Measurements from ENCODE around the gene ITSN1. TPM values are rescaled to one million over a fixed set of nuclear protein-coding genes. Genes with fewer than 3 reads are reported as not detected.
A peak's percentile ranks its signal among the peaks of the same experiment; 100 is the strongest.

Gene ITSN1
- total and polyA plus RNA-seq, 5 donors, result 32.8 to 83.6 (median 64.4) TPM

DNA sequence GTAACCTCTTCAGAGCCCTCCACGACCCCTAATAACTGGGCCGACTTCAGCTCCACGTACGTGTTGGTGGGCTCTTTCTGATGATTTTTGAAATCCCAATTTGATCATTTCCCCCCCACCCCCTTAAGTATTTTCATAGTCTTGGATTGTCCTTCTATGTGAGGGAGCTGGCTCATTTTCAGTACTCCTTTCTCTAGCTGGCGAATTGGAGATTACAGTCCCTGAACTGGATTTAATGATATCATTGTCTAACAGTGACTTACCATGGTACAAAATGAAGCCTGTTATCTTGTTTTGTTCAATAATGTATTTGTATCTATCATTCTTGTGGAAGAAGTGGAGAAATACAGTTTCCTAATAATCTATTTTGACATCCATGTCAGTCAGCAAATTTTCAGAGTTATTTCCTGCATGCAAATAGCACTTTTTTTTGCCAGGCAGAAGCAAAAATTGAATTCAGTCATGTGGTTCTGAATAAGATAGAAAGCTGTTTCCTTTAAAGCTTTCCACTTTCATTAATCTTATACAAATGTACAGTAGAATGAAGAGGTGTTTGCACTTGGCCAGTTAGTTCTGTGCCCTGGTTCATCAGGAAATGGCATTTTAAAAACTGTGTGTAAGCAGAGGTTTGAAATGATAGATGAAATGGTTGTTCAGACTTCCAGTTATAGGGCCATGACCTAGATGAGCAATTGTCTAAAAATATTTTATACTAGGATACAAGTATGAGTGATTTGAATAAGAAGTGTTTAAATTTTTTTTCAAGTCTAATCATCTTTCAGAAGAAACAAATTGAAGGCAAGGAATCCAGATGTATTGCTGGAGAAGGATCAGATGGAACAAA, 169.1 kb downstream of the ITSN1 start:
- H3K27ac ChIP-seq (ENCODE audit: low read length), result peak overlapping the region; percentile 40
- no peak overlapping the region for H3K4me3 ChIP-seq (ENCODE audit: low read length)
- intact Hi-C loops (cut with DNase I), result no loop called here
- WGBS, result 36% methylated on average over 5 of the region's 5 CpGs
- no peaks in the 10 kb centered on the region for H3K27me3 ChIP-seq (ENCODE audit: control insufficient read depth, insufficient read depth)
- DNase-seq, result no peak
- peak; percentile 40 to 55 for ATAC-seq
- H3K9me3 ChIP-seq (ENCODE audit: control insufficient read depth, low read length), result no peaks in the 10 kb centered on the region
- H3K4me1 ChIP-seq (ENCODE audit: control insufficient read depth, insufficient read depth, low read length), result peaks cover 7% of the 10 kb centered on the region

DNA sequence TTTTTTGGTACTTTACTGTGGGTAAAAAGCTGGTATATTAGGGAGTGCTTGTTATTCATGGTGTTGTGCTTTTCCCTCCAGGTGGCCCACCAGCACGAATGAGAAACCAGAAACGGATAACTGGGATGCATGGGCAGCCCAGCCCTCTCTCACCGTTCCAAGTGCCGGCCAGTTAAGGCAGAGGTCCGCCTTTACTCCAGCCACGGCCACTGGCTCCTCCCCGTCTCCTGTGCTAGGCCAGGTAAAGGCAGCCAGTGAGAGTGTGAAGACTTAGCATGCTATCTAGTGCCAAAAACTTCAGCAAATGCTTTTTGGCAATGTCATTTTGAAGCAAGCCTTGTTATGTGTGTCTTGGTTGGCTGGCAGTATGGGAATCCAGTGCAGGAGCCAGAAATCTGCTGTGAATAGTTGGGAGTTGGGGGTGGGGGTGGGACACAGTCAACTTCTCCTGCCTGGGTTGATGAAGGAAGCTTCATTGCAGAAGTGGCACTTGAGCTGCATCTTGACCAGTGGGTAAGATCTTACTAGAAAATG, 171.6 kb downstream of the ITSN1 start:
- Histone ChIP-seq H3K27ac (ENCODE audit: low read length) (no peak overlapping the region), H3K9me3 (ENCODE audit: control insufficient read depth, low read length) (no peaks in the 10 kb centered on the region), H3K27me3 (ENCODE audit: control insufficient read depth, insufficient read depth) (no peaks in the 10 kb centered on the region), H3K4me1 (ENCODE audit: control insufficient read depth, insufficient read depth, low read length) (peaks cover 8% of the 10 kb centered on the region), H3K4me3 (ENCODE audit: low read length) (no peak overlapping the region)
- DNase-seq (no peak), ATAC-seq (no peak)
- intact Hi-C loops (cut with DNase I), result no loop called here
- WGBS, result 97% methylated on average over 7 of the region's 7 CpGs

DNA sequence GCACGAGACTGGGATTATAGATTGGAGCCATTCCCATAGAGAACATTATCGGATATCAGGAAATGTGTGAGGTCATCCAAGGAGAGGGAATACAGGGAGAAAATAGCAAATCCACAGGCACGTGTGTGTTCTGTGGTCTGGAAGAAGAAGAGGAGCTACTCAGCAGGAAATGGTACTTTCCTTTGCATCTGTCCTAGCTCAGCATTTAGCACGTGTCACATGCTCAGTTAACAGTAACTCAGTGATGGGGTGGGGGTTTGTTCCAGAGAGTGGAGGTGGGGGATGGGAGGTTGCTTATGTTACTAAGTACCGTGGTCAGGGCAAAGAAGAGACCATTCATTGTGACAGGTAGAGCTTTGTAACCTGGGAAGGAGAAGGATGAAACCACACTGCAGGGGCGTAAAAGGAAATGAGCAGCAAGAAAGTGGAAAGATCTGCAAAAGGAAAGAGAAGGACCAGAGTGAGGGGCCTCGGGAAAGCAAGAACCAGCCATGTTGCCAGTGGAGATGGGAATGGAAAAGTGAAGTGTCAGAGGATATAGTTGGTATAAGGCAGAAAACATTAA, 172.9 kb downstream of the ITSN1 start:
- DNase-seq, result no peak
- 63% methylated on average over 7 of the region's 7 CpGs for WGBS
- H3K4me3 ChIP-seq (ENCODE audit: low read length), result no peak overlapping the region
- peaks cover 7% of the 10 kb centered on the region for H3K4me1 ChIP-seq (ENCODE audit: control insufficient read depth, insufficient read depth, low read length)
- no peaks in the 10 kb centered on the region for H3K27me3 ChIP-seq (ENCODE audit: control insufficient read depth, insufficient read depth)
- H3K9me3 ChIP-seq (ENCODE audit: control insufficient read depth, low read length), result no peaks in the 10 kb centered on the region
- H3K27ac ChIP-seq (ENCODE audit: low read length), result no peak overlapping the region
- no peak for ATAC-seq
- intact Hi-C loops (cut with DNase I), result no loop called here

DNA sequence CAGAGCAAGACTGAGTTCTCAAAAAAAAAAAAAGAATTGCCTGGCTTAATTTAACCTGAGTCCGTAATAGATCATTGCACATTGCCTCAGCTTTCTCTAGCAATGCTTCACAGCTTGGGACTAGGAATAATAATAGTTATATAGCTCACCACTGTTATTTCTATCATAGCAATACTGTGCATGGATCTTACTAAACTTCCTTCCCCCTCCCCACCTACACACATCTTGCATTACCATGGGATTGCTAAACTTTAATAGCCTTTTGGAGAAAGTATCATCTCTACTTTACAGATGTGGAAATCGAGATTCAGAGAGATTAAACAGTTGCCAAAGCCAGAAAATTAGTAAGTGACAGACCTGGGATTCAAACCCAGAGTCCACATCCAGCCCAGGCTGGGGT, 173.9 kb downstream of the ITSN1 start:
- DNase-seq (no peak), ATAC-seq (no peak)
- intact Hi-C loops (cut with DNase I), result no loop called here
- 89% methylated on average over 2 of the region's 2 CpGs for WGBS
- no peak overlapping the region for H3K27ac ChIP-seq (ENCODE audit: low read length)
- no peak overlapping the region for H3K4me3 ChIP-seq (ENCODE audit: low read length)
- H3K9me3 ChIP-seq (ENCODE audit: control insufficient read depth, low read length), result no peaks in the 10 kb centered on the region
- no peaks in the 10 kb centered on the region for H3K27me3 ChIP-seq (ENCODE audit: control insufficient read depth, insufficient read depth)
- peaks cover 2% of the 10 kb centered on the region for H3K4me1 ChIP-seq (ENCODE audit: control insufficient read depth, insufficient read depth, low read length)

DNA sequence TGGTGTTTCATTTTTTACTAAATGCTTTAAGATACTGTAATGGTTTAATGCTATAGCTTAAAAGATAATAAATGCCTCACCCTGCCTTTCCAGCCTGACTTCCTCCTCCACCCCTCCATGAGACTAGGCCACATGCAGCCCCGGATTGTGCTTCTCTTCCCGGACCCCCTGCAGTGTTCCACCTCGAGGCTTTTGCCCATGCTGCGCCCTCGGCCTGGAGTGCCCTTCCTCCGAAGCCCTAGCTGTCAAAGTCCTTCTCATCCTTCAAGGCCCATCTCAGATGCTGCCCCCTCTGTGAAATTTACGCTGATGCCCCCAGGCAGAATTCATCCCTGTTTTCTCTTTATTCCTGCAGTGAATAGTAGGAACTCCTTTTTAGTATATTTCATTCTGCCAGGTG, 174.8 kb downstream of the ITSN1 start:
- Histone ChIP-seq H3K9me3 (ENCODE audit: control insufficient read depth, low read length) (no peaks in the 10 kb centered on the region), H3K4me3 (ENCODE audit: low read length) (no peak overlapping the region), H3K4me1 (ENCODE audit: control insufficient read depth, insufficient read depth, low read length) (peaks cover 4% of the 10 kb centered on the region), H3K27me3 (ENCODE audit: control insufficient read depth, insufficient read depth) (no peaks in the 10 kb centered on the region), H3K27ac (ENCODE audit: low read length) (no peak overlapping the region)
- no peak for ATAC-seq
- no peak for DNase-seq
- intact Hi-C loops (cut with DNase I), result no loop called here
- WGBS, result 81% methylated on average over 7 of the region's 7 CpGs

DNA sequence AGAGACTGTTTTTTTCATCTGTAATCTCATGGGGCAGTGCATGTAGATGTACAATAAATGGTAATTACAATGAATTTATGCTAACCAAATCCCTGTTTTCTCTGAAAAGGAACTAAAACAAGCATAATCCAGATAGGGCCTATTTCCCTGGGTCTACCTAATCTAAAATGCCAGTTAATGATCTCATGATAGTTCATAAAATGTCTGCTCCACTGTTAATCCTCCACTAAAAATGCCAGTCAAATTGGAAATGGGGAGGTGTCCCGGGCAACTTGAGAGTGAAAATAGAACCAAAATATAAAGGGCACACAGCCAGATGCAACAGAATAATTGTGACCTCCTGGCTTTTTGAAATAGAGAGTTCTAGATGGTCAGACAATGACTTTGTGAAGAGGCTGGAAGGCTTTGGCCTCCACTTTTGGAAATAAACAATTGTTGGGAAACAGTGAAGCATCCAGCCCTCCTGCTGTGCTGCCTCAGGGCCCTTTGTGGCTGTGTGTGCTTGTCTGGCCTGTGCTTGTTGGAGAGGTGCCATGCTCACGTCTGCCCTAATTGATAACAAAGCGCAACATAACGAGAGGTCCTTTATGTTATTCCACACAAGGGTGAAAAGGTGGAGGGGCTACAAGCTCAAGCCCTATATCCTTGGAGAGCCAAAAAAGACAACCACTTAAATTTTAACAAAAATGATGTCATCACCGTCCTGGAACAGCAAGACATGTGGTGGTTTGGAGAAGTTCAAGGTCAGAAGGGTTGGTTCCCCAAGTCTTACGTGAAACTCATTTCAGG, 175.6 kb downstream of the ITSN1 start:
- DNase-seq (no peak), ATAC-seq (peak in 1 of 2 donors; percentile 25)
- Histone ChIP-seq H3K27ac (ENCODE audit: low read length) (no peak overlapping the region), H3K27me3 (ENCODE audit: control insufficient read depth, insufficient read depth) (no peaks in the 10 kb centered on the region), H3K4me1 (ENCODE audit: control insufficient read depth, insufficient read depth, low read length) (peaks cover 4% of the 10 kb centered on the region), H3K9me3 (ENCODE audit: control insufficient read depth, low read length) (no peaks in the 10 kb centered on the region), H3K4me3 (ENCODE audit: low read length) (no peak overlapping the region)
- WGBS, result 61% methylated on average over 6 of the region's 6 CpGs
- intact Hi-C loops (cut with DNase I), result no loop called here

DNA sequence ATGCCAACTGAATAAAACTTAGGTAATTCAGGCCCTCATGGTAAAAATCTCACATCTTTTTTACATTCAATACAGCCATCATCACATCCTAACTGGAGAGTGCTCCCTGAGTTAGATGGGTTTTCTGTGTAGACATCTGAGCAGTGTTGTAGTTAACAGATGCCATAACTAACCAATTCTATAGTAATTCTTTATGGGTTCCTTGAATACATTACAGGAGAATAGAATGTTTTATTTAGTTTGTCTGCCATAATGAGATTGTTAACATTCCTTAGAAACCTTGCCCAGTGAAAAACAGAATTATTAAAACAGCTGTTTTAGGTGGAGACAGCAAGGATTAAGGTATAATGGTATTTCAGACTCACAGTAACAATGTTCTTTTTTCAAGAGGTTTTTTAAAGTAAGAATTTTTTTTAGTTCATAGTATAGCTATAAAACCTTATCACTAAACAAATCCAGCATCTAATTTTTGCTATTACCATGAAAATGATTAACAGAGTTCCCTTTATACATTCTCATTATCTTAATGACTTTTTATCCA, 178.0 kb downstream of the ITSN1 start:
- DNase-seq, result no peak
- Histone ChIP-seq H3K4me3 (ENCODE audit: low read length) (no peak overlapping the region), H3K9me3 (ENCODE audit: control insufficient read depth, low read length) (no peaks in the 10 kb centered on the region), H3K27ac (ENCODE audit: low read length) (no peak overlapping the region), H3K27me3 (ENCODE audit: control insufficient read depth, insufficient read depth) (no peaks in the 10 kb centered on the region), H3K4me1 (ENCODE audit: control insufficient read depth, insufficient read depth, low read length) (peaks cover 5% of the 10 kb centered on the region)
- intact Hi-C loops (cut with DNase I), result no loop called here
- no peak for ATAC-seq

DNA sequence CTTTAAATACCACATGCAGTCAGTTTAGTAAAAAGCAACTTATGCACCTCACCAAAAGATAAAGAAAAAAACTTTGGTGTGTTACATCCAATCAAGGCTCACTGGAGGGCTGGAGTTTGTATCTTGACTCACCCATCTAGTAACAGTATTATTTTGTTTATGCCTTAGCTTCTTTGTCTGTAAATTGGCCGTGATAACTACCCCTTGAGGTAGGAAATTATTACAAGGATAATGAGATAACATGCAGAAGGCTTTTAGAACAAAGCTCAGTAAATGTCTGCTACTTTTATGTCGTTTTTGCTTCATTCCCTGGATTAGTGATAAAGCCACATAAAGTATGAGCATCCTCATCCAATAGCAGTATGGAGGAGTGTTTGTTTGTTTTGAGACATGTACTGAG, 178.5 kb downstream of the ITSN1 start:
- H3K9me3 ChIP-seq (ENCODE audit: control insufficient read depth, low read length), result no peaks in the 10 kb centered on the region
- no peak overlapping the region for H3K27ac ChIP-seq (ENCODE audit: low read length)
- H3K4me3 ChIP-seq (ENCODE audit: low read length), result no peak overlapping the region
- H3K4me1 ChIP-seq (ENCODE audit: control insufficient read depth, insufficient read depth, low read length), result peaks cover 7% of the 10 kb centered on the region
- DNase-seq (no peak), ATAC-seq (no peak)
- intact Hi-C loops (cut with DNase I), result no loop called here
- H3K27me3 ChIP-seq (ENCODE audit: control insufficient read depth, insufficient read depth), result no peaks in the 10 kb centered on the region
- 37% methylated on average over 2 of the region's 2 CpGs for WGBS

DNA sequence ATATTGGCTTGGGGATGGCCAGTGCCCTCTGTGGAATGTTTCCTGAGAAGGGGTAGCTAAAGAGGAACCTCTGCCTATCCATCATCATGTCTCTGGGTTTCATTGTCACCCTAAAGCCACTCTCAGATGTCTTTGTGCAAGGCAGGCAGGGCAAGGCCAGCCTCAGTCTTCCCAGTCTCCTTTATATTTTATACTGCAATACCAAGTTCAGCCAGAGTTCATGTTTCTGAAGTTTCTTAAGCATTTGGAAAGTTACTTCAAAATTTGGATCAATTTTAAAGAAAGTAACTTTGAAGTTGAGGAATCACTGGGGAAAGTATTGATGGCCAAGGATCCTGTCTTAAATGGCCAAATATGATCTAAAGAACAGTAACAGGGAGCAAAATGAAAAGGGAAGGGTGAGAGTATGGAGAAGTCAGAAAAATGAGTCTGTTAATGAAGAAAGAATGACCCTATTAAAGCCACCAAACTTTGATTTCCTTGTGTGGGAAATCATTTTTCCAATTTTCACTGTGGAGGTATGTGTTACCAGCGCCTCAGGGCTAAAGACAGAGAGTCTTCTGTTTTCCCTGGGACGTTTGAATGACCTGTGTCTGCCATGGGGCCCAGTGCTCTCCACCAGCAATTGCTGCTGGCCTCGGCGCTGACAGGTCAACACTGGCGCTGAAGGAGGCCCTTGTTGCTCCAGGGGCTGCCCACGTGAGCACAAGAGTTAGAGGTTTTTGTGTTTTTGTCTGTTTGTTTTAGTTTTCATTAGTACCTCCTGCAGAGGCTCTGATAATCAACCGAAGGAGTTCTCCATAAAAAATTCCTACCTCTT, 179.4 kb downstream of the ITSN1 start:
- Histone ChIP-seq H3K27me3 (ENCODE audit: control insufficient read depth, insufficient read depth) (no peaks in the 10 kb centered on the region), H3K4me1 (ENCODE audit: control insufficient read depth, insufficient read depth, low read length) (peaks cover 5% of the 10 kb centered on the region), H3K9me3 (ENCODE audit: control insufficient read depth, low read length) (no peaks in the 10 kb centered on the region), H3K27ac (ENCODE audit: low read length) (no peak overlapping the region), H3K4me3 (ENCODE audit: low read length) (no peak overlapping the region)
- DNase-seq, result no peak
- WGBS, result 67% methylated on average over 7 of the region's 7 CpGs
- intact Hi-C loops (cut with DNase I), result no loop called here
- no peak for ATAC-seq

DNA sequence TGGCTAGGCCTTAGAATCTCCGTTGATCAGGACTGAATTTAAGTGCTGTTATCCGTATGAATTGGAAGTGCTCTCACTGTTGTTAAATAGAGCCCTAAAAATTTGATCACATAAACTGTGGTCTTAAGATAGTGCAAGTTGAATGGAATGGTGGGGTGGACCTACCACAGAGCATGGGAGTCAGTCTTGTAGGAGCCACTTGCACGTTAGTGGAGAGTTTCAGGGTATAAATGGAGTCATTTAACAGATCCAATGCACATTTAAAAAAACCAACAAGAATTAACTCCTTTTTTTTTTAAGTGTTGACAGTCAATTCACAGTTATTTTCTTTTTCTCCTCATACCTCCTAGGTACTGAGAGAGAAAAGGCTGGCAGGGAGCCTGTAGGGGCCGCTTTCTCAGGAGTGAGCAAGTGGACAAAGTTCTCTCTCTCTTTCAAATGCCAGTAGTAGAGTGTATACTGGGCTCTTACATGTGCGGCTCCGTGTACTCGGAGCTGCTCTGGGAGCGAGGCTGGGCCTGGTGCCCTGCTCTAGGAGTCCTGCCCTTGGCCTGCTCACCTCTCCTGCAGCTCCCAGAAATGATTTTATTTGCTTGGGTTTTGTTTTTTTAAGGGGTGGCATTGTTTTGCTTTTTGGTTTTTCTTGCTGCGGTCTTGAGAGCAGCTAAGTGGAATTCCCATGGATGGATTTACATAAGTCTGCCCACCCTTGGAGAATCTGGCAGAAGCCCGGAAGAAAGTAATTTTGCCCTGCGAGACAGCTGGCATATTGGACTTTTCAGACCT, 182.0 kb downstream of the ITSN1 start:
- no peak overlapping the region for H3K27ac ChIP-seq (ENCODE audit: low read length)
- intact Hi-C loops (cut with DNase I), result no loop called here
- no peaks in the 10 kb centered on the region for H3K27me3 ChIP-seq (ENCODE audit: control insufficient read depth, insufficient read depth)
- WGBS, result 77% methylated on average over 11 of the region's 11 CpGs
- H3K4me3 ChIP-seq (ENCODE audit: low read length), result no peak overlapping the region
- ATAC-seq, result peak; percentile 39 to 46
- peaks cover 6% of the 10 kb centered on the region for H3K4me1 ChIP-seq (ENCODE audit: control insufficient read depth, insufficient read depth, low read length)
- H3K9me3 ChIP-seq (ENCODE audit: control insufficient read depth, low read length), result no peaks in the 10 kb centered on the region
- DNase-seq, result peak in 1 of 3 donors; percentile 62

All from right cardiac atrium (tissue), 5 donors.